ENCODE data around the gene HOXC6.

HOXC6 gene

GRCh38 chr12:53983950-53984572, 44.2 kb upstream of the HOXC6 start:
- Histone ChIP-seq H3K27me3 (peaks cover 100% of the 10 kb centered on the region), H3K36me3 (no peaks in the 10 kb centered on the region), H4K20me1 (peaks cover 93% of the 10 kb centered on the region), H3K9ac (no peak overlapping the region), H3K4me3 (no peak overlapping the region), H3K4me1 (no peaks in the 10 kb centered on the region), H3K9me3 (peaks cover 16% of the 10 kb centered on the region; the same call in 1 of the 2 replicates), H3K27ac (no peak overlapping the region), H3K4me2 (no peak overlapping the region)
- no peak for TF ChIP-seq Cebpa-rat (IDR thresholded peaks at IDR 0.05)

DNA sequence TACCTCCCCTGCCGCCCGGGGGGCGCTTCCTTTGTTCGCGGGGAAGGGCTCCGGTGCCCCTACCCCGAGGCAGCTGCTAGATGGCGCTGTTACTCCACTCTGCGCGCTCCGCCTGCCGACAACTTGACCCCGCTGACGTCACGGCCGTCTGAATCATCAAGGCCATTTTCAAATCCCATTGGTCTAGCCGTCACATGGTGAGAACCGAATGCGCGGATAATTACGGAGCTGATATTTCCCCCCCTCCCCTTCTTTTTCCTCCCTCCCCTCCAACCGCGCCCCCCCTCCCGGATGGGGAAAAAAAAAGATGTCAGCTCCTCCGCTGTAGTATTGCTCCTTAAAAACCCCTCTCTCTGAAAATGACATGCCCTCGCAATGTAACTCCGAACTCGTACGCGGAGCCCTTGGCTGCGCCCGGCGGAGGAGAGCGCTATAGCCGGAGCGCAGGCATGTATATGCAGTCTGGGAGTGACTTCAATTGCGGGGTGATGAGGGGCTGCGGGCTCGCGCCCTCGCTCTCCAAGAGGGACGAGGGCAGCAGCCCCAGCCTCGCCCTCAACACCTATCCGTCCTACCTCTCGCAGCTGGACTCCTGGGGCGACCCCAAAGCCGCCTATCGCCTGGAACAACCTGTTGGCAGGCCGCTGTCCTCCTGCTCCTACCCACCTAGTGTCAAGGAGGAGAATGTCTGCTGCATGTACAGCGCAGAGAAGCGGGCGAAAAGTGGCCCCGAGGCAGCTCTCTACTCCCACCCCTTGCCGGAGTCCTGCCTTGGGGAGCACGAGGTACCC, 43.1 kb upstream of the HOXC6 start, which contains the start of gene HOXC10:
Gene HOXC10, plus strand, starts transcription at position 246 of the 791 bp plus-strand sequence. Its CDS starts 114 bp downstream, at position 360.
- Histone ChIP-seq H3K9me3 (peaks cover 16% of the 10 kb centered on the region; the same call in 1 of the 2 replicates), H3K4me2 (no peak within 1 kb of the TSS), H4K20me1 (peaks cover 93% of the 10 kb centered on the region), H3K4me1 (no peaks in the 10 kb centered on the region), H3K9ac (no peak within 1 kb of the TSS), H3K4me3 (no peak within 1 kb of the TSS), H3K27ac (no peak within 1 kb of the TSS), H3K36me3 (no peaks in the 10 kb centered on the region), H3K27me3 (peaks cover 100% of the 10 kb centered on the region)
- TF ChIP-seq Cebpa-rat (IDR thresholded peaks at IDR 0.05), result no peak

DNA sequence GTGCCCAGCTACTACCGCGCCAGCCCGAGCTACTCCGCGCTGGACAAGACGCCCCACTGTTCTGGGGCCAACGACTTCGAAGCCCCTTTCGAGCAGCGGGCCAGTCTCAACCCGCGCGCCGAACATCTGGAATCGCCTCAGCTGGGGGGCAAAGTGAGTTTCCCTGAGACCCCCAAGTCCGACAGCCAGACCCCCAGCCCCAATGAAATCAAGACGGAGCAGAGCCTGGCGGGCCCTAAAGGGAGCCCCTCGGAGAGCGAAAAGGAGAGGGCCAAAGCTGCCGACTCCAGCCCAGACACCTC, 42.6 kb upstream of the HOXC6 start:
- Histone ChIP-seq H3K4me1 (no peaks in the 10 kb centered on the region), H3K9me3 (peaks cover 16% of the 10 kb centered on the region; the same call in 1 of the 2 replicates), H3K4me3 (no peak overlapping the region), H3K9ac (no peak overlapping the region), H3K27ac (no peak overlapping the region), H3K27me3 (peaks cover 100% of the 10 kb centered on the region), H3K36me3 (no peaks in the 10 kb centered on the region), H3K4me2 (no peak overlapping the region), H4K20me1 (peaks cover 93% of the 10 kb centered on the region)
- TF ChIP-seq Cebpa-rat (IDR thresholded peaks at IDR 0.05), result no peak

DNA sequence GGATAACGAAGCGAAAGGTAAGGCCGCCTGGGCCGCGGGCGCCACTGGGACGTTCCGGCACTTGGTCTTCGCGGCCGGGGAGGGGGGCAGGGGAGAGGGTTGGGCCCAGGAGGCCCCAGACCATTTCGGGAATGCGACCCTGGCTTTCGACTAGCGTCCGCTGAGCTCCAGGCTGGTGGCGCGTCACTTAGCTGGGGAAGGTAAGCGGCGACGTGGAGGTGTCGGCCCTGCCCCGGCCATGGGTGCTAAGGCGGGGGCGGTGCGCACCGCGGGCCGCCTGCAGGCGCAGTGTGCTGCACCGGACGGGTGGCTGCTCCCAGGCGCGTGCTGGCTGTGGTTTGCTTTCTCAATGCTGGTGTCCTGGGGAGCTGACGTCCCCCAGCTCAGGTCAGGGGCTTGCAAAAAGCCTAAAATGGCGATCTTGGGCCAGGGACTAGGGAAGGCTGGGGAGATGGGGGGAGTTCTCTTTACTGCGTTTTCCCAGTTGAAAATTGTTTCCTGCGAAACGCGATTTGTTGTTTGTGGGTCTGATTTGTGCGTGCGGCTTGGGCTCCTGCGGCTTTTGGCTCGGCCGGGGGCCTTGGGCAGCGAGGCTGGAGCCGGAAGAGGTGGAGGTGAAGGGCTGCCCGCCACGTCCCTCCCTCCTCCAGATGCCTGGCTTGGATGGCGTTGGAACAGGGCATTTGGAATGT, 42.1 kb upstream of the HOXC6 start:
- no peaks in the 10 kb centered on the region for H3K4me1 ChIP-seq
- peaks cover 16% of the 10 kb centered on the region; the same call in 1 of the 2 replicates for H3K9me3 ChIP-seq
- TF ChIP-seq Cebpa-rat (IDR thresholded peaks at IDR 0.05), result no peak
- H3K9ac ChIP-seq, result no peak overlapping the region
- peaks cover 100% of the 10 kb centered on the region for H3K27me3 ChIP-seq
- H4K20me1 ChIP-seq, result peaks cover 93% of the 10 kb centered on the region
- no peaks in the 10 kb centered on the region for H3K36me3 ChIP-seq
- H3K4me3 ChIP-seq, result no peak overlapping the region
- no peak overlapping the region for H3K27ac ChIP-seq
- no peak overlapping the region for H3K4me2 ChIP-seq

DNA sequence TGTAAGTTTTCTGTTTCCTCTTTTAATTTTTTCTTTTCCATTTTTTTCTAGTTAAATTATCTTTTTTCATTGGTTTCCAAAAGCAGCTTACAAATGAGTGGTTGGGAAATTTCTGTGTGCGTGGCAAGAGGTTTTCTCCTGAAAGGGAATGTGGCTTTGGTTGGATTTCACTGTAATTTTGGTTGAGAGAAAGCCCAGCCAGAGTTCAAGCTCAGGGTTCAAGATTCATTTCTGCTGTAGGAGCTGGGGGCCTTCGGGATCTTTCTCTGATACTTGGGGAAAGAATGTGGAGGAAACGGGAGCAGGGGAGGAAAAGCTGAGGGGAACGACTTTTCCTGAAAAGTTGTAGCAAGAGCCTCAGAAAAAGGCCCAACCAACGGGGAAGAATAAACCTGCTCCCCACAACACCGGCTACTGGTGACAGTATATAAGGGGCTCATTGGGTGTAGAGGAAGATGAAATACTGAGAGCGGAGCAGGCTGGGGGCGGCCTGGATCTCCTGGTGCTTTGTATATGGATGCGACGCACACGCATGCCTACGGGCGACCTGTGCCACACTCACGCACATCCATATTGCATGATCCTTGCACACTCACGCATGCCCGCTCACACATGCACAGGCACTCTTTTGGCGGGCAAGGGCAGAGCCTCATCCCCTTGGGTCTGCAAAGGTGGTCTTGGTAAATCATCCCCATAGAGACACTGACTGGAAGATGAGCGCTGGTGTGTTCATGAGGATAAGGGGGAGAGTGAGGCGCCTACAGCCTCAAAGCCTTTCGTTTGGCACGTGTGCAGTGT, 41.4 kb upstream of the HOXC6 start:
- Histone ChIP-seq H4K20me1 (peaks cover 93% of the 10 kb centered on the region), H3K27me3 (peaks cover 100% of the 10 kb centered on the region), H3K9ac (no peak overlapping the region), H3K9me3 (peaks cover 13% of the 10 kb centered on the region; the same call in 1 of the 2 replicates), H3K4me2 (no peak overlapping the region), H3K36me3 (no peaks in the 10 kb centered on the region), H3K27ac (no peak overlapping the region), H3K4me3 (no peak overlapping the region), H3K4me1 (no peaks in the 10 kb centered on the region)
- no peak for TF ChIP-seq Cebpa-rat (IDR thresholded peaks at IDR 0.05)

GRCh38 chr12:53987787-53988230, 40.4 kb upstream of the HOXC6 start:
- no peak for TF ChIP-seq Cebpa-rat (IDR thresholded peaks at IDR 0.05)
- no peak overlapping the region for H3K27ac ChIP-seq
- H3K9me3 ChIP-seq, result peaks cover 11% of the 10 kb centered on the region; the same call in 1 of the 2 replicates
- no peak overlapping the region for H3K4me3 ChIP-seq
- no peak overlapping the region for H3K9ac ChIP-seq
- no peak overlapping the region for H3K4me2 ChIP-seq
- H3K27me3 ChIP-seq, result peaks cover 100% of the 10 kb centered on the region
- H4K20me1 ChIP-seq, result peaks cover 93% of the 10 kb centered on the region
- no peaks in the 10 kb centered on the region for H3K36me3 ChIP-seq
- H3K4me1 ChIP-seq, result no peaks in the 10 kb centered on the region

GRCh38 chr12:53988541-53989226, 39.6 kb upstream of the HOXC6 start:
- Histone ChIP-seq H3K4me3 (no peak overlapping the region), H3K36me3 (no peaks in the 10 kb centered on the region), H4K20me1 (peaks cover 93% of the 10 kb centered on the region), H3K4me1 (no peaks in the 10 kb centered on the region), H3K9ac (no peak overlapping the region), H3K9me3 (peaks cover 11% of the 10 kb centered on the region; the same call in 1 of the 2 replicates), H3K27me3 (peaks cover 100% of the 10 kb centered on the region), H3K4me2 (no peak overlapping the region), H3K27ac (no peak overlapping the region)
- TF ChIP-seq Cebpa-rat (IDR thresholded peaks at IDR 0.05), result no peak

- Histone ChIP-seq H3K36me3 (no peaks in the 10 kb centered on the region), H3K27ac (no peak overlapping the region), H3K9me3 (peaks cover 11% of the 10 kb centered on the region; the same call in 1 of the 2 replicates), H4K20me1 (peaks cover 94% of the 10 kb centered on the region), H3K27me3 (peaks cover 100% of the 10 kb centered on the region), H3K4me3 (no peak overlapping the region), H3K4me1 (no peaks in the 10 kb centered on the region), H3K4me2 (no peak overlapping the region), H3K9ac (no peak overlapping the region)
- no peak for TF ChIP-seq Cebpa-rat (IDR thresholded peaks at IDR 0.05)
Measured at GRCh38 chr12:53989227-53990113, 38.8 kb upstream of the HOXC6 start.
